K562 (cell line): ENCODE results near the gene OSCP1. TPM values are rescaled to one million over a fixed set of nuclear protein-coding genes. Genes with fewer than 3 reads are reported as not detected.

Source experiments
- ATAC-seq: fragments of 200-7000 bp; cut with Tn5 transposase; 3 replicates; pipeline ENCODE4 v1.9.1; 2020; ENCODE audit warnings: moderate library complexity
- BruUV-seq: library from RNA; stranded (reverse); fragments of 400-500 nt; replicated peaks from 2 replicates; lab custom pipeline; 2021; lab: Mats Ljungman, UMichigan
- CTCF ChIA-PET: fragments of 300-600 bp; formaldehyde crosslinking; extraction: SDS; loops from one replicate; lab custom pipeline; 2021; ENCODE audit warnings: low intra/inter-chr PET ratio; lab: Yijun Ruan, JAX
- POLR2A ChIA-PET: fragments of 300-600, 350-650 bp; sonication (Branson Sonifier 250); formaldehyde crosslinking; extraction: SDS; loops from one replicate; lab custom pipeline; 2021; ENCODE audit warnings: antibody characterized with exemption, inconsistent platforms; lab: Yijun Ruan, JAX
- DNase-seq, 4 experiments: peaks; one replicate each; pipeline versions ENCODE4 v3.0.0 to v3.0.0-alpha.2; 2011 to 2018; ENCODE audit warnings: low spot score in 3 of 4, mixed read lengths in 3 of 4; ENCODE audit errors: extremely low read depth in 1 of 4
- FAIRE-seq: peaks from 2 replicates; lab custom pipeline; 2011; peaks lifted over from hg19 to GRCh38; lab: Jason Lieb, UNC
- H2AFZ ChIP-seq: 2 replicates; pipeline ENCODE4 v1.6.0; 2011; ENCODE audit warnings: low read depth, low read length, control low read depth, inconsistent platforms
- H3K27ac ChIP-seq: fragments of 200-600 bp; 3 replicates; pipeline ENCODE4 v1.8.0; 2011; ENCODE audit warnings: low read depth, mild to moderate bottlenecking, control low read depth, inconsistent platforms, low read length, moderate library complexity, mixed read lengths; ENCODE audit errors: extremely low read depth
- H3K27me3 ChIP-seq, 2 experiments: fragments of 300-600 bp in 1 of 2; 2 replicates in 1 of 2; 3 replicates in 1 of 2; pipeline versions ENCODE4 v1.6.0 to v1.8.0; 2011; ENCODE audit warnings: inconsistent platforms in 2 of 2, low read length in 2 of 2, mild to moderate bottlenecking in 1 of 2, mixed read lengths in 1 of 2, moderate library complexity in 1 of 2; ENCODE audit not compliant: control insufficient read depth in 2 of 2, insufficient read depth in 2 of 2
- H3K36me3 ChIP-seq: fragments of 300-600 bp; 3 replicates; pipeline ENCODE4 v1.8.0; 2011; ENCODE audit warnings: mild to moderate bottlenecking, low read length, inconsistent platforms; ENCODE audit not compliant: control insufficient read depth, insufficient read depth
- H3K4me1 ChIP-seq, 2 experiments: fragments of 200-600 bp in 1 of 2; replicated peaks in 1 of 2; 2 replicates in 1 of 2; 3 replicates in 1 of 2; pipeline versions ENCODE4 v1.5.1 to v1.8.0; 2011; ENCODE audit warnings: inconsistent platforms in 2 of 2, low read length in 2 of 2, mild to moderate bottlenecking in 1 of 2, mixed read lengths in 1 of 2, moderate library complexity in 1 of 2; ENCODE audit not compliant: control insufficient read depth in 2 of 2, insufficient read depth in 2 of 2
- H3K4me2 ChIP-seq: 2 replicates; pipeline ENCODE4 v1.6.1; 2011; ENCODE audit warnings: low read length, control low read depth, inconsistent platforms, mixed read lengths; ENCODE audit not compliant: insufficient read depth
- H3K4me3 ChIP-seq: fragments of 200-600 bp; sonication (generic), shearing (Covaris generic); 2 replicates; pipeline ENCODE4 v1.5.1; 2016; ENCODE audit warnings: control low read depth, inconsistent platforms
- H3K79me2 ChIP-seq: fragments of 200-600 bp; 3 replicates; pipeline ENCODE4 v1.8.0; 2011; ENCODE audit warnings: low read length, inconsistent platforms; ENCODE audit not compliant: control insufficient read depth, insufficient read depth
- H3K9ac ChIP-seq, 2 experiments: 2 replicates each; pipeline versions ENCODE4 v1.6.0 to v1.6.1; 2011; ENCODE audit warnings: low read depth in 2 of 2, low read length in 2 of 2, control low read depth in 1 of 2, inconsistent platforms in 1 of 2, mild to moderate bottlenecking in 1 of 2, mixed read lengths in 1 of 2; ENCODE audit not compliant: insufficient read depth in 1 of 2
- H3K9me1 ChIP-seq: one replicate; pipeline ENCODE4 v1.6.0; 2011; ENCODE audit warnings: inconsistent platforms, mild to moderate bottlenecking, low read length, moderate library complexity; ENCODE audit not compliant: control insufficient read depth, insufficient read depth
- H3K9me3 ChIP-seq: replicated peaks from 2 replicates; pipeline ENCODE4 v1.5.1; 2011; ENCODE audit warnings: low read depth, low read length, inconsistent platforms; ENCODE audit not compliant: control insufficient read depth, insufficient read depth
- H4K20me1 ChIP-seq: replicated peaks from 2 replicates; pipeline ENCODE4 v1.6.1; 2011; ENCODE audit warnings: low read length, inconsistent platforms, mixed read lengths; ENCODE audit not compliant: control insufficient read depth, insufficient read depth
- ARID2 ChIP-seq: fragments of 450-650 bp; IDR thresholded peaks from 2 replicates; pipeline ENCODE4 v1.6.1; 2017; ENCODE audit warnings: antibody characterized with exemption, mild to moderate bottlenecking
- ATF3 ChIP-seq, 2 experiments: fragments of 450-650 bp in 1 of 2; sonication (generic) in 1 of 2; formaldehyde crosslinking in 1 of 2; IDR thresholded peaks in 1 of 2; conservative IDR thresholded peaks in 1 of 2; 2 replicates each; pipeline versions ENCODE4 v1.6.1 to v1.8.1; 2016 to 2023; ENCODE audit warnings: mild to moderate bottlenecking in 2 of 2, moderate library complexity in 2 of 2, inconsistent platforms in 1 of 2, missing genetic modification reagents in 1 of 2
- CREM ChIP-seq: IDR thresholded peaks from 2 replicates; pipeline ENCODE4 v1.6.1; 2014; ENCODE audit warnings: antibody characterized with exemption, low read depth
- EP400 ChIP-seq: fragments of 450-650 bp; IDR thresholded peaks from 2 replicates; pipeline ENCODE4 v1.6.1; 2017; ENCODE audit warnings: antibody characterized with exemption, mild to moderate bottlenecking, moderate library complexity
- HINFP ChIP-seq: fragments of 450-650 bp; conservative IDR thresholded peaks from 2 replicates; pipeline ENCODE4 v1.6.1; 2016; ENCODE audit warnings: missing genetic modification characterization, low read depth, mild to moderate bottlenecking, control low read depth, missing compliant biosample characterization
- MYBL2 ChIP-seq, 2 experiments: fragments of 450-650 bp in 1 of 2; sonication (generic) in 1 of 2; formaldehyde crosslinking in 1 of 2; IDR thresholded peaks; 2 replicates each; pipeline versions ENCODE4 v1.6.1 to v1.8.1; 2017 to 2022; ENCODE audit warnings: borderline replicate concordance in 1 of 2, inconsistent platforms in 1 of 2, low read depth in 1 of 2, mild to moderate bottlenecking in 1 of 2, missing genetic modification reagents in 1 of 2, moderate library complexity in 1 of 2
- NR1H2 ChIP-seq: sonication (generic); formaldehyde crosslinking; IDR thresholded peaks from 2 replicates; pipeline ENCODE4 v1.4.0; 2020; ENCODE audit warnings: mild to moderate bottlenecking, missing genetic modification reagents
- PTTG1 ChIP-seq: fragments of 450-650 bp; IDR thresholded peaks from 2 replicates; pipeline ENCODE4 v1.6.1; 2016; ENCODE audit warnings: low read depth, mild to moderate bottlenecking, missing genetic modification characterization, missing compliant biosample characterization
- ZBTB5 ChIP-seq: fragments of 450-650 bp; IDR thresholded peaks from 2 replicates; pipeline ENCODE4 v1.6.1; 2017; ENCODE audit warnings: antibody characterized with exemption
- ZNF277 ChIP-seq: fragments of 250-450 bp; sonication (Bioruptor Pico); IDR thresholded peaks from 2 replicates; pipeline ENCODE4 v1.8.0; 2022; ENCODE audit warnings: inconsistent platforms, mild to moderate bottlenecking, moderate library complexity, borderline replicate concordance
- ZNF384 ChIP-seq: IDR thresholded peaks from 2 replicates; pipeline ENCODE4 v1.6.1; 2012; ENCODE audit warnings: low read depth, low read length, improper control_type of control experiment
- ZNF79 ChIP-seq: fragments of 250-450 bp; sonication (Bioruptor Pico); IDR thresholded peaks from 2 replicates; pipeline ENCODE4 v1.4.0; 2020; ENCODE audit warnings: low read depth, mild to moderate bottlenecking, moderate library complexity
- WGBS: fragments of 100-300 bp; shearing (Covaris generic); methylation state at CpG from one replicate; pipeline ENCODE4 v1.1.6; 2016; ENCODE audit warnings: low coverage, mixed read lengths; ENCODE audit not compliant: insufficient coverage; ENCODE audit errors: missing lambda C conversion rate; 5-methylcytosine and 5-hydroxymethylcytosine counted together
- in situ Hi-C: fragments of 300-500 bp; cut with MboI; formaldehyde crosslinking; loops from 4 replicates; pipeline ENCODE4 v1.15.0; 2018; ENCODE audit warnings: inconsistent platforms, mixed read lengths
- intact Hi-C: fragments of 100-400 bp; cut with micrococcal nuclease; formaldehyde crosslinking; loops from 2 replicates; pipeline ENCODE4 v1.14.2; 2022
- polyA plus RNA-seq, 8 experiments: library from polyadenylated mRNA; depleted of rRNA in 4 of 8; stranded (reverse) in 5 of 8; unstranded in 3 of 8; fragments of >200 nt; fragmentation: Nextera tagmentation in 2 of 8; fragmentation: Illumina TruSeq in 1 of 8; extraction: Ambion mirVana in 2 of 8; extraction: Trizol in 1 of 8; gene quantifications; 2 replicates each; pipeline versions ENCODE4 v1.2.1 to v1.2.3, GENCODE V29; 2011 to 2014; ENCODE audit warnings: inconsistent platforms in 1 of 8, missing spikeins in 1 of 8
- total RNA-seq, 7 experiments: library from RNA; depleted of rRNA in 6 of 7; stranded (reverse); fragments of >200 nt in 6 of 7; fragmentation: Illumina TruSeq in 2 of 7; extraction: Trizol in 2 of 7; gene quantifications; 2 replicates each; pipeline versions ENCODE4 v1.2.1 to v1.2.3, GENCODE V29; 2011 to 2021; ENCODE audit warnings: low replicate concordance in 1 of 7

Gene OSCP1
- total and polyA plus RNA-seq, 9 of the 15 experiments (the other 6 are each of a cell fraction or from before 2014, with no cell fraction given) = 0.15 to 0.40 (median 0.33) TPM; not detected in 5

GRCh38 chr1:36406440-36406839 is 43.8 kb downstream of the OSCP1 start:
- Histone ChIP-seq H3K4me3 (no peak overlapping the region), H2AFZ (no peak overlapping the region), H3K36me3 (peaks cover 6% of the 10 kb centered on the region; the same call in 1 of the 3 replicates), H3K27ac (no peak overlapping the region), H3K4me2 (no peak overlapping the region), H4K20me1 (no peaks in the 10 kb centered on the region), H3K9me1 (no peaks in the 10 kb centered on the region), H3K4me1 (peaks cover 6 to 11% of the 10 kb centered on the region in 2 experiments; a peak in 3 of 5 replicates), H3K9ac (no peak overlapping the region), H3K27me3 (no peaks in the 10 kb centered on the region), H3K79me2 (peaks cover 4% of the 10 kb centered on the region; the same call in 2 of the 3 replicates), H3K9me3 (0 out of 2 replicates have a peak, but pooled peaks cover 3% of the 10 kb centered on the region)
- DNase-seq (no peak), ATAC-seq (no peak), FAIRE-seq (no peak)
- WGBS = 63% methylated on average over 1 of the region's 1 CpG
- in situ Hi-C loops (no loop called here), intact Hi-C loops (no loop called here)
- CTCF ChIA-PET = interaction anchor here (0.6 kb wide), 1 partner anchor 19 kb away, joined by 4 read pairs; no protein-coding TSS in a partner anchor
- POLR2A ChIA-PET = interaction anchor here (0.7 to 2.7 kb wide), 3 partner anchors 9 to 22 kb away, joined by 3 to 22 read pairs (median 3); partner anchors contain the start of gene LSM10
- no TSS peak for BruUV-seq
- no peak for TF ChIP-seq ARID2
- TF ChIP-seq ZNF79 = no peak
- TF ChIP-seq ZNF277 (CRISPR knock-in tag) = no peak
- no peak for TF ChIP-seq ATF3 (IDR thresholded peaks at IDR 0.05)
- TF ChIP-seq ATF3 (CRISPR knock-in tag; conservative IDR thresholded peaks at IDR 0.05) = no peak
- no peak for TF ChIP-seq HINFP (tag)
- TF ChIP-seq CREM = no peak
- no peak for TF ChIP-seq MYBL2 (IDR thresholded peaks at IDR 0.05; ENCODE audit: low read depth)
- TF ChIP-seq MYBL2 (CRISPR knock-in tag; IDR thresholded peaks at IDR 0.05; ENCODE audit: borderline replicate concordance) = no peak
- TF ChIP-seq PTTG1 (tag) = no peak
- TF ChIP-seq ZNF384 = no peak
- no peak for TF ChIP-seq NR1H2 (CRISPR knock-in tag)
- 0 out of 2 replicates have a peak, but pooled peaks have one; percentile 24 for TF ChIP-seq ZBTB5
- no peak for TF ChIP-seq EP400
